PFSK-1 (cell line): ENCODE data around the gene VPS37D.

Experiments used
- FOXP2 ChIP-seq: optimal IDR thresholded peaks from 2 replicates; pipeline ENCODE3; 2011; ENCODE audit warnings: borderline replicate concordance, control low read depth, inconsistent platforms; ENCODE audit not compliant: insufficient read depth; ENCODE audit errors: extremely low read length, extremely low read depth
- POLR2AphosphoS5 ChIP-seq: IDR thresholded peaks from 2 replicates; pipeline ENCODE4 v1.6.1; 2012; ENCODE audit warnings: low read depth, mild to moderate bottlenecking, control low read depth, low read length, moderate library complexity
- REST ChIP-seq, 2 experiments: IDR thresholded peaks; 2 replicates each; pipeline versions ENCODE4 v1.6.1 to v1.8.0; 2011 to 2012; ENCODE audit warnings: low read depth in 2 of 2, low read length in 2 of 2, control low read depth in 1 of 2, inconsistent platforms in 1 of 2, mild to moderate bottlenecking in 1 of 2, moderate library complexity in 1 of 2; ENCODE audit not compliant: insufficient read depth in 1 of 2
- SIN3A ChIP-seq: IDR thresholded peaks from 2 replicates; pipeline ENCODE4 v1.6.1; 2012; ENCODE audit warnings: mild to moderate bottlenecking, low read length, moderate library complexity, borderline replicate concordance; ENCODE audit not compliant: insufficient read depth
- TAF1 ChIP-seq: IDR thresholded peaks from 2 replicates; pipeline ENCODE4 v1.6.1; 2012; ENCODE audit warnings: low read length, control low read depth, borderline replicate concordance; ENCODE audit not compliant: insufficient read depth

Gene VPS37D

GRCh38 chr7:73648593-73649332, 18.9 kb upstream of the VPS37D start:
- TF ChIP-seq FOXP2 (no peak), SIN3A (no peak), REST (IDR thresholded peaks at IDR 0.05; ENCODE audit: insufficient read depth in 1 of 2, low read depth in 2 of 2, low read length in 2 of 2) (no peak), POLR2AphosphoS5 (no peak), TAF1 (no peak)

GRCh38 chr7:73649576-73649975, 18.1 kb upstream of the VPS37D start:
- TF ChIP-seq FOXP2 (no peak), REST (IDR thresholded peaks at IDR 0.05; ENCODE audit: insufficient read depth in 1 of 2, low read depth in 2 of 2, low read length in 2 of 2) (no peak), POLR2AphosphoS5 (no peak), SIN3A (no peak), TAF1 (no peak)

GRCh38 chr7:73650524-73650923, 17.1 kb upstream of the VPS37D start:
- TF ChIP-seq REST (IDR thresholded peaks at IDR 0.05; ENCODE audit: insufficient read depth in 1 of 2, low read depth in 2 of 2, low read length in 2 of 2) (no peak), FOXP2 (no peak), TAF1 (no peak), POLR2AphosphoS5 (no peak), SIN3A (no peak)

- TF ChIP-seq REST (IDR thresholded peaks at IDR 0.05; ENCODE audit: insufficient read depth in 1 of 2, low read depth in 2 of 2, low read length in 2 of 2) (no peak), SIN3A (no peak), TAF1 (no peak), POLR2AphosphoS5 (no peak), FOXP2 (no peak)
Measured at GRCh38 chr7:73652541-73652949, 15.1 kb upstream of the VPS37D start.
